Karpas-422 (cell line): ENCODE data around the gene CMPK1. TPM values are rescaled to one million over a fixed set of nuclear protein-coding genes. Genes with fewer than 3 reads are reported as not detected.

Experiments
- DNase-seq: peaks from one replicate; pipeline ENCODE4 v3.0.0-alpha.2; 2015
- H2AFZ ChIP-seq: fragments of 200-600 bp; sonication (generic); 2 replicates; pipeline ENCODE4 v1.6.1; 2014; ENCODE audit warnings: antibody characterized with exemption, low read length, mixed read lengths
- H3K27ac ChIP-seq: fragments of 200-600 bp; sonication (generic); 2 replicates; pipeline ENCODE4 v1.5.1; 2014; ENCODE audit warnings: mild to moderate bottlenecking, low read length, moderate library complexity
- H3K27me3 ChIP-seq: fragments of 200-600 bp; sonication (generic); 2 replicates; pipeline ENCODE4 v1.6.1; 2014; ENCODE audit warnings: low read length, mixed read lengths
- H3K36me3 ChIP-seq: fragments of 200-600 bp; sonication (generic); 2 replicates; pipeline ENCODE4 v1.6.1; 2014; ENCODE audit warnings: low read length, mixed read lengths; ENCODE audit not compliant: insufficient read depth
- H3K4me1 ChIP-seq: fragments of 200-600 bp; sonication (generic); 2 replicates; pipeline ENCODE4 v1.6.1; 2014; ENCODE audit warnings: mild to moderate bottlenecking, low read length, mixed read lengths
- H3K4me2 ChIP-seq: fragments of 200-600 bp; sonication (generic); 2 replicates; pipeline ENCODE4 v1.6.1; 2014; ENCODE audit warnings: low read length, low read depth, mild to moderate bottlenecking; ENCODE audit not compliant: poor library complexity, severe bottlenecking
- H3K4me3 ChIP-seq: fragments of 200-600 bp; sonication (generic); 2 replicates; pipeline ENCODE4 v1.5.1; 2014; ENCODE audit warnings: mild to moderate bottlenecking, antibody characterized with exemption, low read length, mixed read lengths
- H3K79me2 ChIP-seq: fragments of 200-600 bp; sonication (generic); 2 replicates; pipeline ENCODE4 v1.6.1; 2014; ENCODE audit warnings: mild to moderate bottlenecking, low read length, mixed read lengths
- H3K9ac ChIP-seq: fragments of 200-600 bp; sonication (generic); 2 replicates; pipeline ENCODE4 v1.6.0; 2014; ENCODE audit warnings: low read length
- H3K9me2 ChIP-seq: fragments of 200-600 bp; sonication (generic), shearing (Covaris generic); replicated peaks from 2 replicates; pipeline ENCODE4 v1.6.0; 2014; ENCODE audit warnings: mild to moderate bottlenecking, low read length, moderate library complexity; ENCODE audit not compliant: insufficient read depth
- H3K9me3 ChIP-seq: fragments of 300-700, 200-600 bp; sonication (generic); 2 replicates; pipeline ENCODE4 v1.6.1; 2014; ENCODE audit warnings: low read length, mixed read lengths
- H4K20me1 ChIP-seq: fragments of 200-600 bp; sonication (generic); 2 replicates; pipeline ENCODE4 v1.6.1; 2014; ENCODE audit warnings: mild to moderate bottlenecking, antibody characterized with exemption, low read length, low read depth; ENCODE audit not compliant: insufficient read depth
- total RNA-seq: library from RNA; depleted of rRNA; stranded (reverse); fragments of >200 nt; shearing (Covaris generic); gene quantifications from 2 replicates; pipeline ENCODE4 v1.2.3, GENCODE V29; 2014; ENCODE audit warnings: low replicate concordance

Gene CMPK1
- total RNA-seq, 1 experiment from 2014 or later, result 166 TPM

- H3K79me2 ChIP-seq, result no peaks in the 10 kb centered on the region
- H3K27me3 ChIP-seq, result no peaks in the 10 kb centered on the region
- no peak overlapping the region for H3K4me3 ChIP-seq
- H3K4me1 ChIP-seq, result peaks cover 9% of the 10 kb centered on the region
- H2AFZ ChIP-seq, result no peak overlapping the region
- H3K36me3 ChIP-seq, result no peaks in the 10 kb centered on the region
- no peaks in the 10 kb centered on the region for H3K9me2 ChIP-seq
- no peak overlapping the region for H3K4me2 ChIP-seq
- no peaks in the 10 kb centered on the region for H3K9me3 ChIP-seq
- no peak overlapping the region for H3K27ac ChIP-seq
- DNase-seq, result no peak
- no peak overlapping the region for H3K9ac ChIP-seq
- H4K20me1 ChIP-seq, result no peaks in the 10 kb centered on the region
These were observed 56.1 kb downstream of the CMPK1 start for GRCh38 chr1:47389731-47390130.

GRCh38 chr1:47390843-47391242 lies 57.3 kb downstream of the CMPK1 start:
- Histone ChIP-seq H3K27ac (no peak overlapping the region), H4K20me1 (no peaks in the 10 kb centered on the region), H3K79me2 (no peaks in the 10 kb centered on the region), H3K9ac (no peak overlapping the region), H3K4me1 (peaks cover 9% of the 10 kb centered on the region), H3K36me3 (no peaks in the 10 kb centered on the region), H3K4me3 (no peak overlapping the region), H3K9me3 (no peaks in the 10 kb centered on the region), H3K9me2 (no peaks in the 10 kb centered on the region), H2AFZ (no peak overlapping the region), H3K27me3 (no peaks in the 10 kb centered on the region), H3K4me2 (no peak overlapping the region)
- DNase-seq, result no peak

GRCh38 chr1:47393141-47393540 lies 59.6 kb downstream of the CMPK1 start:
- no peak overlapping the region for H2AFZ ChIP-seq
- no peak overlapping the region for H3K4me3 ChIP-seq
- no peak overlapping the region for H3K9ac ChIP-seq
- H3K27me3 ChIP-seq, result no peaks in the 10 kb centered on the region
- H3K27ac ChIP-seq, result no peak overlapping the region
- DNase-seq, result no peak
- H3K9me3 ChIP-seq, result no peaks in the 10 kb centered on the region
- H3K4me1 ChIP-seq, result peaks cover 9% of the 10 kb centered on the region
- no peaks in the 10 kb centered on the region for H4K20me1 ChIP-seq
- no peaks in the 10 kb centered on the region for H3K79me2 ChIP-seq
- H3K9me2 ChIP-seq, result no peaks in the 10 kb centered on the region
- no peaks in the 10 kb centered on the region for H3K36me3 ChIP-seq
- no peak overlapping the region for H3K4me2 ChIP-seq

GRCh38 chr1:47395433-47395832 lies 61.8 kb downstream of the CMPK1 start:
- no peak overlapping the region for H3K4me3 ChIP-seq

GRCh38 chr1:47396671-47397196 lies 63.1 kb downstream of the CMPK1 start:
- Histone ChIP-seq H3K27ac (no peak overlapping the region), H3K9ac (no peak overlapping the region), H3K79me2 (no peaks in the 10 kb centered on the region), H4K20me1 (peaks cover 4% of the 10 kb centered on the region; the same call in 1 of the 2 replicates), H3K9me3 (no peaks in the 10 kb centered on the region), H3K4me3 (no peak overlapping the region), H3K9me2 (no peaks in the 10 kb centered on the region), H3K4me2 (no peak overlapping the region), H3K4me1 (peaks cover 21% of the 10 kb centered on the region), H2AFZ (no peak overlapping the region), H3K36me3 (no peaks in the 10 kb centered on the region), H3K27me3 (no peaks in the 10 kb centered on the region)
- no peak for DNase-seq

More at GRCh38 chr1:47395433-47395832, 61.8 kb downstream of the CMPK1 start:
- no peaks in the 10 kb centered on the region for H3K36me3 ChIP-seq
- H3K79me2 ChIP-seq, result no peaks in the 10 kb centered on the region
- no peaks in the 10 kb centered on the region for H4K20me1 ChIP-seq
- no peak for DNase-seq
- no peak overlapping the region for H3K9ac ChIP-seq
- peaks cover 29% of the 10 kb centered on the region for H3K4me1 ChIP-seq
- H3K4me2 ChIP-seq, result no peak overlapping the region
- no peaks in the 10 kb centered on the region for H3K9me2 ChIP-seq
- no peaks in the 10 kb centered on the region for H3K27me3 ChIP-seq
- H3K9me3 ChIP-seq, result no peaks in the 10 kb centered on the region
- no peak overlapping the region for H2AFZ ChIP-seq
- H3K27ac ChIP-seq, result no peak overlapping the region

GRCh38 chr1:47399138-47399845 lies 65.7 kb downstream of the CMPK1 start:
- Histone ChIP-seq H3K27me3 (no peaks in the 10 kb centered on the region), H3K4me3 (no peak overlapping the region), H3K9ac (no peak overlapping the region), H3K4me2 (no peak overlapping the region), H3K79me2 (no peaks in the 10 kb centered on the region), H3K4me1 (peaks cover 30% of the 10 kb centered on the region), H3K27ac (no peak overlapping the region), H3K9me2 (no peaks in the 10 kb centered on the region), H4K20me1 (peaks cover 7% of the 10 kb centered on the region; the same call in 1 of the 2 replicates), H2AFZ (no peak overlapping the region), H3K9me3 (no peaks in the 10 kb centered on the region), H3K36me3 (no peaks in the 10 kb centered on the region)
- DNase-seq, result peak; percentile 72

- Histone ChIP-seq H3K79me2 (no peaks in the 10 kb centered on the region), H3K27me3 (no peaks in the 10 kb centered on the region), H3K9me2 (no peaks in the 10 kb centered on the region), H3K4me1 (peaks cover 30% of the 10 kb centered on the region), H3K9me3 (no peaks in the 10 kb centered on the region), H3K36me3 (no peaks in the 10 kb centered on the region), H3K4me3 (no peak overlapping the region), H4K20me1 (peaks cover 7% of the 10 kb centered on the region; the same call in 1 of the 2 replicates), H3K4me2 (no peak overlapping the region), H3K27ac (no peak overlapping the region), H3K9ac (no peak overlapping the region), H2AFZ (no peak overlapping the region)
- DNase-seq, result no peak
These were observed 66.2 kb downstream of the CMPK1 start for GRCh38 chr1:47399846-47400155.

- no peak for DNase-seq
- peaks cover 48% of the 10 kb centered on the region for H3K4me1 ChIP-seq
- H3K9ac ChIP-seq, result no peak overlapping the region
- peaks cover 7% of the 10 kb centered on the region; the same call in 1 of the 2 replicates for H4K20me1 ChIP-seq
- H3K79me2 ChIP-seq, result no peaks in the 10 kb centered on the region
- no peaks in the 10 kb centered on the region for H3K9me3 ChIP-seq
- no peak overlapping the region for H3K27ac ChIP-seq
- no peak overlapping the region for H3K4me2 ChIP-seq
- no peak overlapping the region for H2AFZ ChIP-seq
- no peak overlapping the region for H3K4me3 ChIP-seq
- no peaks in the 10 kb centered on the region for H3K36me3 ChIP-seq
- no peaks in the 10 kb centered on the region for H3K27me3 ChIP-seq
- no peaks in the 10 kb centered on the region for H3K9me2 ChIP-seq
These were observed 68.2 kb downstream of the CMPK1 start for GRCh38 chr1:47401761-47402160.
